Stimulated activated CD8-positive, alpha-beta memory T cell treated with anti-CD3 and anti-CD28 coated beads, Interleukin-7, amount 100 ng/mL, for 4 hours (primary cell): ENCODE data around the gene CA5A.
A peak's percentile ranks its signal among the peaks of the same experiment; 100 is the strongest.

Experiments
- DNase-seq, 2 donors: peaks; one replicate each; pipeline ENCODE4 v3.0.0-alpha.2; 2020; ENCODE audit warnings: low read depth in 2 of 2

CA5A gene

GRCh38 chr16:87850009-87851006 is 86.0 kb downstream of the CA5A start:
- peak; percentile 49 to 51 for DNase-seq

DNA sequence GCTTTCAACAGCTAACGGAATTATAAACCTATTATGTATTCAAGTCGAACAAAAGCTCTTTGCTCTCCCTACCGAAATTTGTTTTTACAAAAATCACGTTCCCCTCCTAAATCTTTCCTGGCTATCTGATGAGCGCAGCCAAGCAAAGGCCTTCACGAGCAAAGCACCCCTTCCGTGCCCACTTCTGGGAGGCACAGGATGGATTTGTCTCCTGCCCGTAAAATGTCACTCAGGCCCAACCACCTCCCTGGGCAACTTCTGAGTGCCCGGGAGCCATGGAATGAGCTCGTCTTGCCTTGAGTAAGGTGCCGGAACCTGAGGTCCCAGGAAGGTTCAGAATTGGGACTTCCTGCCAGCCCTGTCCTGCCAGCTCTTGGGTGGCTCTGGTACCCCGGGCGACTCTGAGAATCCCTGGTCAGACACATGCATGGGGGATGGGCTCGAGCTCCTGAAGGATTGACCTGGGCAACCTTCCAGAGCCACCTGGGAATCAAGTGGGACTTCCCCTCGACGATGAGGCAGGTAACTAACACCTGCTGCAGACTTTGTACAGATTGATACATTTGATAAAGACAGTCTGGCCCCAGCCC is 86.8 kb downstream of the CA5A start:
- no peak for DNase-seq

DNA sequence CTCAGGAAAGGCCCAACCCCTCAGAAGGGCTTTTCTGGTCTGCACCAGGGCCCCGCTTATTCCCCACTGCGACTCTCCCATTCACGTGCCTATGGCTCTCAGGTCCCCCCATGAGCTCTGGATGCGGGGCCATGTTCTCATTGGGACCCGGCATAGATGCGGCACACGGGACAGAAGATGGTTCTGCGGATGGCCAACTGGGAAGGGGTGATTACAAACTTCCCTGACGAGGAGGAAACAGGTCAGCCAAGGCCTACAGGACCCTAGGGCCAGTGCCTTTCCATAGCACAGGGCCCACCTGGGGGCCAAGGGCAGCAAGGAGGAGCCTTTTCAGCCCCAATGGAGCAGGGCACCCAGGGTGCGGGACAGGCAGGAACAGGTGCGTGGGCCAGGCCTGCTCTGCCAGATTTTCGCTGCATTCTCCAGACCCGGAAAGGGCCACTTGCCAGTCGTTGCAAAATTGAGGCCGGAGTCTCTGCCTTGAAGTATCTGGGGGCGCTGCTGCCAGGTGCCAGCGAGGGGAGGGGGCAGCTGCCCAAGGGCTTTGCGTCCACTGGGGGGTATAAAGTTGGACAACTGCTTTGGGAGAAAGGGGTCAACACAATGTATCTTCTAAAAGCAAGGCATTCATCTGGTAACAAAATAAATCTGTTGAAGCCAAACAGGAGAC is 87.5 kb downstream of the CA5A start:
- DNase-seq, result no peak

- no peak for DNase-seq
Measured at GRCh38 chr16:87847785-87848675, 88.3 kb downstream of the CA5A start.

DNA sequence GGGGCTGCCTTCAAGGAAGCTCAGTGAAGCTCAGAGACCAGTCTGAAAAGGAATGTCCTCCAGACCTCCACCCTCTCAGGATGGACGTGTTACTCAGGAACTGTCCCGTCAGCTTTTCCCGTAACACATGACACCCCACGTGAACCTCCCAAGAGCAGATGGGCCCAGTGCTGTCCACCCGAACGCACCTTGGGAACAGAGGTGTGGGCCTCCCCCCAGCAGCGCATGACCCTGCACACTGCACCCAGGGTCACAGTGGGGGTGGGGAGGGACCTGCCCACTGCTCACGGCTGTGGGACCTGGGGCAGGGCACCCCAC is 88.9 kb downstream of the CA5A start:
- no peak for DNase-seq

- no peak for DNase-seq
Measured at GRCh38 chr16:87846705-87847466, 89.4 kb downstream of the CA5A start.

- no peak for DNase-seq
Measured at GRCh38 chr16:87845807-87846619, 90.3 kb downstream of the CA5A start.

DNA sequence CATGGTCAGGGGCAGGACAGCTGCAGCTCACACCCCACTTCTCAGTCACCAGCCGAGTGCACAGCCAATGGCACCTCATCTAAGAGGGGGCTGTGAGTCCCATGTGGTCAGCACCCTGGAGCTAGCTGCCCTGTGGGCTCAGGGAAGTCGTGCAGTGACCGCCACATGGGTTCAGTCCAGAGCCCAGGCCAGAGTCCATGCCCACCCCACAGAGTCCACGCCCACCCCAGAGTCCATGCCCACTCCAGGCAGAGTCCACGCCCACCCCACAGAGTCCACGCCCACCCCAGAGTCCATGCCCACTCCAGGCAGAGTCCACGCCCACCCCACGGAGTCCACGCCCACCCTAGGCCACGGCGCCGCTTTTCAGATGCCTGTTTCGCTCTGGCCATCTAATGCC is 91.1 kb downstream of the CA5A start:
- DNase-seq, result no peak

GRCh38 chr16:87844809-87845208 is 91.5 kb downstream of the CA5A start:
- no peak for DNase-seq

GRCh38 chr16:87844120-87844733 is 92.1 kb downstream of the CA5A start:
- DNase-seq, result no peak

DNA sequence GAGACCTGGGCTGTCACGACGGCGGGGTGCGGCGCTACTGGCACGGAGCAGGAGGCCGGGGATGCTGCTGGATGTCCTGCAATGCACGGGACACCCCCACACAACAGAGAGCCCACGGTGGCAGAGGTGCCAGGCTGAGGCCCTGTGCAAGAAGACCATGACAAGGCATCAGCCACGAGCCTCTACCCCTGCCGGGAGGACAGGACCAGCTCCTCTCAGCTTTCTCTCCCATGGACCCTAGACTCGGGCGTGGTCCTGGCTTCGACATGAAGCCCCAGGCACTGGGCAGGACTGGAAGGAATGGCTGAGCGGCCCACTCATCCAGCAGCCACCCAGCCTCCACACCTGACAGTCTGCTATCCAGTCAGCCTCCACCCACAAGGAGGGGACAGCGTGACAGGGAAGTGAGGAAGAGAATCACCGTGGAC is 92.6 kb downstream of the CA5A start:
- no peak for DNase-seq

DNA sequence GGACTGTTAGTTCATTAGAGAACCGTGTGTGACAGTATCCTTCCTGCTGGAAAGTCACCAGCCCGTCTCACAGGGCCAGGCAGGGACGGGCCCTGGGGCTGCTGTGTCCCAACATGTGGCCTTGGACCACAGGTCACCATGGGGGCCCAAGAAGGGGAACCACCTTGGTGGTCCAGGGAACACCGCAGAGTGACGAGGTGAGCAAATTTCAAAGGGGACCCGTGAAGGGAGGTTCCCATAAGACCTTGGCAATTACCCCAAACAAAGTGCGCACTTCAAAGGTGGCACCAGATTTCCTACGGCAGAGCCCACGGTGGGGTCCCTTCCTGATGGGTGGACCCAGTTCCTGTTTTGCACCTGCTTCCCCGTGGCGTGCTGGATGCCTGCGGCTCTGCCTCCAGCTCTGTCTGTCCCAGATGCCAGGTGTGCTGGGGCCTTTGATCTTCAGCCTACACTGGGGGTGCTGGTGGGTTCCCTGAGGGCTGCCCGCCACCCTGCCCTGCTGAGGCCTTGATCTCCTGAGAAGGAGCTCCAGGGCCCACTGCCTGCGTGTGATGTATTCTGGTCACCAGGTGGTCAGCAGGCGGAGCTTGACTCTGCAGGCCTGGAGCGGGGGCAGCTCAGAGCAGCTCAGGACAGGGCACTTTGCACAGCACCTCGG is 94.0 kb downstream of the CA5A start:
- DNase-seq, result no peak

DNA sequence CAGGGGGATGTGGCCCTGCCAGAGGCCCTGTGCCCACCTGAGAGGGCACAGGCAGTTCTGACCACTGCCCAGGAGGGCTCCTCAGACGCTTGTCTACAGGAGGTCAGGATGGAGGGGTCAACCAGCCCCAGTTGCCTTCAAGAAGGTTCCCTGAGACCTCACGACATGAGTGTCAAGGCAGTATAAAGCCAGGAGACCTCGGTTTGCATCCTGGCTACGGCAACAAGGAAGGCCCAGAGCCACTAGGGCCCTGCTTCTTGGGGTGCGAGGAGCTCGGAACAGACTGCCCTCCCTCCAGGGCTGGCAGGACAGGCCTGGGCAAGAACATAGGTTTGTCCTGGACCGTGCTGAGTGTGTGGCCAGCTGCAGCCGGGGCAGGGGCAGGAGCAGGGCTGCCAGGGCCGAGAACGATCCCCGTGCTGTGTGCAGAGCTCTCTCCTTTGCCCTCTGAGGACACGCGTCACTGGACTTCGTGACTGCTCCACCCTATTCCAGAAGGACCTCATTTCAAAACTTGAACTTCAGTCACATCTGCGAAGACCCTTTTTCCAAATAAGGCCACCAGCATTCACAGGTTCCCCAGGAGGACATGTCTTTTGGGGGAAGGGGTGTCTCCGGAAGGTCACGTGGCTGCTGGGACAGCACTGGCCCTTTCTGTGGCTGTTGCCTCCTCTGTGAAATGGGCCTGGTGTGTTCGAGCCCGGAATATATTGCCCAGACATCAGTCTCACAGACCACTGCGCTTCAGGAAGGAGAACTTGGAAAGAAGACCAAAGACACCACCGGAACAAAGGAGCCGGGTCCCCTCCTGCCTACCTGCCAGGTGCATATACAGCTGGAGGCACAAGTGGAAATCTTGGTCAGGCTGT is 94.8 kb downstream of the CA5A start:
- DNase-seq, result no peak

GRCh38 chr16:87840271-87840978 is 95.9 kb downstream of the CA5A start:
- DNase-seq, result no peak

DNA sequence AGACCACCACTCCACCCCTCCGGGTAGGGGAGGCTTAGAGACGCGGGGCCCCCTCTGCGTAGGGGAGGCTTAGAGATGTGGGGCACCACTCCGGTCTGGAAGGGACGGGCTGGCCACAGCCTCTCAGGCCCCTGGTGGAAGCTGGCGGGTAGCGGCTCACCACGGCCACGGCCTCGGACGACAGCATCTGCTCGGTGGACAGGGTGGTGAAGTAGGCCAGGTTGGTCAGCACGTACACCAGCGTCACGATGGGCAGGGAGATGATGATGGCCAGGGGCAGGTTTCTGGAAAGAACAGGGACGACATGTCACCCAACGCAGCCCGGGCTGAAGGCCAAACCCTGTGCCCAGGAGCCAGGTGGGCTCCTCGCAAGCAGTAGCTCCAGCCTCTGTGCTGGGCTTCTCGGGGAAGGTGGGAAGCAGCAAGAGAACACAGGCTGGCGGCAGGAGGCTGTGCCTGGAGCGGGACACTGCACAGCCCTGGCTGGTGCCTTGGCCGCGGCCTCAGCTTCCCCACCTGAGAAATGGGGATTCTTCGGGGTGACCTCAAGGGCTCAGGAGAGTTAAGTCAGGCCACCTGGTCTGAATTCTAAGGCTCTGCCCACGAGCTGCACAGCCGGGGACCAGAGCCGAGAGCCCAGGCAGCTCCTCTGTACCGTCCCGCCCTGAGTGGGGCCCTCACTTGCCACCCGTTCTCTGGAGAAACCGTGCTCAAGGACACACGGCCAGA is 96.6 kb downstream of the CA5A start:
- no peak for DNase-seq

GRCh38 chr16:87838643-87839541 is 97.4 kb downstream of the CA5A start:
- DNase-seq, result no peak
